IMR-90 (cell line): ENCODE measurements around the gene FBXO4. TPM values are rescaled to one million over a fixed set of nuclear protein-coding genes. Genes with fewer than 3 reads are reported as not detected.

Source experiments
- ATAC-seq: fragments of 200-7000 bp; cut with Tn5 transposase; 2 replicates; pipeline ENCODE4 v1.9.1; 2020; ENCODE audit warnings: low read depth, mild to moderate bottlenecking, moderate library complexity
- BruUV-seq: library from RNA; stranded (reverse); fragments of 400-500 nt; replicated peaks from 2 replicates; lab custom pipeline; 2021; lab: Mats Ljungman, UMichigan
- CTCF ChIA-PET: fragments of 300-600 bp; formaldehyde crosslinking; extraction: SDS; loops from one replicate; lab custom pipeline; 2021; ENCODE audit warnings: antibody characterized with exemption; lab: Yijun Ruan, JAX
- POLR2A ChIA-PET: fragments of 300-600 bp; sonication (Branson Sonifier 250); formaldehyde crosslinking; loops from one replicate; lab custom pipeline; 2022; ENCODE audit warnings: antibody characterized with exemption; ENCODE audit not compliant: unreplicated experiment; lab: Charles Lee
- DNase-seq: peaks from one replicate; pipeline ENCODE4 v3.0.0; 2013
- H2AFZ ChIP-seq: replicated peaks from 2 replicates; pipeline ENCODE3; 2013; ENCODE audit warnings: low read length, mild to moderate bottlenecking; ENCODE audit not compliant: poor library complexity
- H2AK5ac ChIP-seq: 2 replicates; pipeline ENCODE4 v1.6.1; 2013; ENCODE audit warnings: low read depth, low read length, inconsistent platforms
- H2AK9ac ChIP-seq: replicated peaks from 2 replicates; pipeline ENCODE3; 2013; ENCODE audit warnings: mild to moderate bottlenecking, low read depth, low read length, moderate library complexity; ENCODE audit not compliant: poor library complexity
- H2BK120ac ChIP-seq: 2 replicates; pipeline ENCODE4 v1.6.1; 2013; ENCODE audit warnings: low read depth, low read length, inconsistent platforms
- H2BK15ac ChIP-seq: 3 replicates; pipeline ENCODE4 v1.6.1; 2013; ENCODE audit warnings: low read depth, low read length, inconsistent platforms
- H2BK20ac ChIP-seq: 2 replicates; pipeline ENCODE4 v1.6.1; 2013; ENCODE audit warnings: low read depth, mild to moderate bottlenecking, inconsistent platforms, low read length, moderate library complexity
- H2BK5ac ChIP-seq: 2 replicates; pipeline ENCODE4 v1.6.1; 2013; ENCODE audit warnings: mild to moderate bottlenecking, low read depth, low read length, inconsistent platforms; ENCODE audit not compliant: poor library complexity, severe bottlenecking
- H3K14ac ChIP-seq: replicated peaks from 2 replicates; pipeline ENCODE4 v1.6.1; 2013; ENCODE audit warnings: low read depth, low read length, inconsistent platforms
- H3K18ac ChIP-seq: 2 replicates; pipeline ENCODE4 v1.6.1; 2013; ENCODE audit warnings: low read depth, low read length, control low read depth
- H3K23ac ChIP-seq: 2 replicates; pipeline ENCODE4 v1.6.1; 2013; ENCODE audit warnings: low read depth, low read length, inconsistent platforms
- H3K27ac ChIP-seq: 2 replicates; pipeline ENCODE4 v1.5.1; 2013; ENCODE audit warnings: mild to moderate bottlenecking, control low read depth, low read length; ENCODE audit not compliant: insufficient read depth
- H3K27me3 ChIP-seq: 2 replicates; pipeline ENCODE4 v1.6.1; 2013; ENCODE audit warnings: low read length; ENCODE audit not compliant: control insufficient read depth, insufficient read depth
- H3K36me3 ChIP-seq: 2 replicates; pipeline ENCODE4 v1.6.1; 2013; ENCODE audit warnings: low read length, mixed read lengths; ENCODE audit not compliant: control insufficient read depth, insufficient read depth
- H3K4ac ChIP-seq: 2 replicates; pipeline ENCODE4 v1.6.1; 2013; ENCODE audit warnings: low read depth, low read length, inconsistent platforms
- H3K4me1 ChIP-seq: 2 replicates; pipeline ENCODE4 v1.6.1; 2013; ENCODE audit warnings: low read length, mixed read lengths; ENCODE audit not compliant: control insufficient read depth, insufficient read depth
- H3K4me2 ChIP-seq: 2 replicates; pipeline ENCODE4 v1.6.1; 2013; ENCODE audit warnings: low read depth, mild to moderate bottlenecking, control low read depth, low read length, moderate library complexity
- H3K4me3 ChIP-seq: 2 replicates; pipeline ENCODE4 v1.5.1; 2013; ENCODE audit warnings: low read depth, mild to moderate bottlenecking, control low read depth, low read length, moderate library complexity; ENCODE audit not compliant: insufficient read depth
- H3K56ac ChIP-seq: 2 replicates; pipeline ENCODE4 v1.6.1; 2013; ENCODE audit warnings: low read length, inconsistent platforms; ENCODE audit not compliant: insufficient read depth; ENCODE audit errors: extremely low read depth
- H3K79me1 ChIP-seq, 2 experiments: 2 replicates each; pipeline ENCODE4 v1.6.1; 2013; ENCODE audit warnings: low read length in 2 of 2, inconsistent platforms in 1 of 2, low read depth in 1 of 2
- H3K9ac ChIP-seq: 2 replicates; pipeline ENCODE4 v1.6.1; 2013; ENCODE audit warnings: low read depth, low read length, control low read depth
- H3K9me1 ChIP-seq: 2 replicates; pipeline ENCODE4 v1.6.1; 2013; ENCODE audit warnings: low read length, inconsistent platforms; ENCODE audit not compliant: insufficient read depth
- H3K9me3 ChIP-seq: 2 replicates; pipeline ENCODE4 v1.6.1; 2013; ENCODE audit warnings: low read length; ENCODE audit not compliant: control insufficient read depth, insufficient read depth
- H4K20me1 ChIP-seq: 2 replicates; pipeline ENCODE4 v1.6.1; 2013; ENCODE audit warnings: low read length, inconsistent platforms; ENCODE audit not compliant: insufficient read depth
- H4K5ac ChIP-seq: 2 replicates; pipeline ENCODE4 v1.6.1; 2013; ENCODE audit warnings: mild to moderate bottlenecking, low read depth, low read length, control low read depth
- H4K8ac ChIP-seq, 2 experiments: 2 replicates each; pipeline ENCODE4 v1.6.1; 2013; ENCODE audit warnings: low read depth in 2 of 2, low read length in 2 of 2, control low read depth in 1 of 2, inconsistent platforms in 1 of 2
- H4K91ac ChIP-seq: 2 replicates; pipeline ENCODE4 v1.6.1; 2013; ENCODE audit warnings: low read depth, low read length, inconsistent platforms; ENCODE audit not compliant: insufficient read depth
- BHLHE40 ChIP-seq: fragments of 150-350 bp; IDR thresholded peaks from 2 replicates; pipeline ENCODE4 v1.6.1; 2016; ENCODE audit warnings: mild to moderate bottlenecking, low read depth, low read length
- CHD1 ChIP-seq: IDR thresholded peaks from 2 replicates; pipeline ENCODE4 v1.6.1; 2012; ENCODE audit warnings: low read depth, low read length, improper control_type of control experiment
- FOS ChIP-seq: fragments of 150-350 bp; IDR thresholded peaks from 2 replicates; pipeline ENCODE4 v1.6.1; 2016; ENCODE audit warnings: low read depth, low read length
- MXI1 ChIP-seq: IDR thresholded peaks from 2 replicates; pipeline ENCODE4 v1.6.1; 2012; ENCODE audit warnings: low read depth, mild to moderate bottlenecking, low read length, moderate library complexity, borderline replicate concordance
- POLR2A ChIP-seq: IDR thresholded peaks from 2 replicates; pipeline ENCODE4 v1.6.1; 2012; ENCODE audit warnings: mild to moderate bottlenecking, low read depth, low read length
- RAD21 ChIP-seq: IDR thresholded peaks from 2 replicates; pipeline ENCODE4 v1.6.1; 2012; ENCODE audit warnings: low read length, improper control_type of control experiment
- RFX5 ChIP-seq: IDR thresholded peaks from 2 replicates; pipeline ENCODE4 v1.8.0; 2012; ENCODE audit warnings: low read depth, mild to moderate bottlenecking, low read length, moderate library complexity
- SMC3 ChIP-seq: fragments of 150-350 bp; IDR thresholded peaks from 2 replicates; pipeline ENCODE4 v1.6.1; 2016; ENCODE audit warnings: low read depth, mild to moderate bottlenecking, antibody characterized with exemption, low read length, moderate library complexity
- WGBS, 2 experiments: methylation state at CpG; one replicate each; pipeline versions ENCODE4 v1.1.5 to v1.1.7; 2013; ENCODE audit warnings: missing lambda C conversion rate in 2 of 2; ENCODE audit not compliant: insufficient read length in 1 of 2; ENCODE audit errors: extremely low coverage in 2 of 2; 5-methylcytosine and 5-hydroxymethylcytosine counted together
- dilution Hi-C: fragments of 300-500 bp; cut with HindIII; formaldehyde crosslinking; loops from one replicate; pipeline ENCODE4 v1.14.3; 2018; ENCODE audit warnings: low sequenced_read_pairs; ENCODE audit not compliant: unreplicated experiment
- in situ Hi-C: fragments of 300-500 bp; cut with MboI; formaldehyde crosslinking; loops from 3 replicates; pipeline ENCODE4 v1.14.3; 2019; ENCODE audit warnings: low sequenced_read_pairs, inconsistent platforms, mixed read lengths
- intact Hi-C: fragments of 100-400 bp; cut with micrococcal nuclease; formaldehyde crosslinking; loops from 2 replicates; pipeline ENCODE4 v1.10.0; 2022
- polyA plus RNA-seq, 3 experiments: library from polyadenylated mRNA; depleted of rRNA; stranded (reverse); fragments of >200 nt; gene quantifications; 2 replicates each; pipeline ENCODE4 v1.2.3, GENCODE V29; 2012; ENCODE audit warnings: low replicate concordance in 1 of 3
- total RNA-seq: library from RNA; depleted of rRNA; stranded (reverse); fragments of >200 nt; gene quantifications from 2 replicates; pipeline ENCODE4 v1.2.3, GENCODE V29; 2012
- TF ChIP-seq, protein P1 (sequence below): fragments of 150-350 bp; IDR thresholded peaks from 2 replicates; pipeline ENCODE4 v1.6.1; 2017; ENCODE audit warnings: mild to moderate bottlenecking, antibody characterized with exemption, low read length, low read depth
- TF ChIP-seq, protein P2 (sequence below): conservative IDR thresholded peaks from 2 replicates; pipeline ENCODE4 v1.5.1; 2012; ENCODE audit warnings: mild to moderate bottlenecking, low read depth, low read length, improper control_type of control experiment

FBXO4 gene
- total and polyA plus RNA-seq, 2 of the 4 experiments (the other 2 are of a cell fraction), result 3.5 to 4.1 TPM

DNA sequence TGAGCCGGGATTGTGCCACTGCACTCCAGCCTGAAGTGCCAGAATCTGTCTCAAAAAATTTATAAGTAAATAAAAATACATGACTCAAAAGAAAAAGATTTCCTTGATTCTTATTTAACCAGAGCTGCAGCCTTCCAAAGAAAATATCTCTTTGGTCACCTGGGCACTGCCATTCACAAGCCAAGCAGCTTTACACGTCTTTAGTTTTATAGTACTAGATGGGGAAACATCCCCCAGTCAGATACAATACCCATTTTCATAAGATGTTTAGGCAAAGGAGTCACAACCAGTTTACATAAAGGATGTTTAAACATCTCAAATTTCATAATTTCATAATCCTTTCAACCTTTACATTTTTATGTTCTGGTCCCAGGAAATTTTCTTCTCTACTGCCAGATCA lies 41.1 kb upstream of the FBXO4 start:
- intact Hi-C loops, result no loop called here

More for the DNA sequence above, 41.1 kb upstream of the FBXO4 start:
- no peaks in the 10 kb centered on the region for H3K36me3 ChIP-seq
- H3K27ac ChIP-seq, result no peak overlapping the region
- H3K9me1 ChIP-seq, result no peaks in the 10 kb centered on the region
- no peak overlapping the region for H3K14ac ChIP-seq
- H2BK5ac ChIP-seq, result no peak overlapping the region
- WGBS, 2 experiments, result no CpG with 5 or more reads among the region's 2 CpGs
- H3K4me1 ChIP-seq, result no peaks in the 10 kb centered on the region
- no peaks in the 10 kb centered on the region for H3K79me1 ChIP-seq
- H4K91ac ChIP-seq, result no peak overlapping the region
- no peak overlapping the region for H2AFZ ChIP-seq
- CTCF ChIA-PET, result no interaction called here
- DNase-seq (no peak), ATAC-seq (no peak; the same call in 1 of the 2 replicates)
- H2AK9ac ChIP-seq, result no peak overlapping the region
- H3K18ac ChIP-seq, result no peak overlapping the region
- H3K4ac ChIP-seq, result no peak overlapping the region
- no peak overlapping the region for H2BK15ac ChIP-seq
- H4K8ac ChIP-seq, result no peak overlapping the region
- H3K9me3 ChIP-seq, result no peaks in the 10 kb centered on the region
- H2BK120ac ChIP-seq, result no peak overlapping the region
- H3K9ac ChIP-seq, result no peak overlapping the region
- dilution Hi-C loops, result no loop called here
- H2AK5ac ChIP-seq, result no peak overlapping the region
- H4K5ac ChIP-seq, result no peak overlapping the region
- TF ChIP-seq SMC3, result no peak
- TF ChIP-seq, protein P1, sequence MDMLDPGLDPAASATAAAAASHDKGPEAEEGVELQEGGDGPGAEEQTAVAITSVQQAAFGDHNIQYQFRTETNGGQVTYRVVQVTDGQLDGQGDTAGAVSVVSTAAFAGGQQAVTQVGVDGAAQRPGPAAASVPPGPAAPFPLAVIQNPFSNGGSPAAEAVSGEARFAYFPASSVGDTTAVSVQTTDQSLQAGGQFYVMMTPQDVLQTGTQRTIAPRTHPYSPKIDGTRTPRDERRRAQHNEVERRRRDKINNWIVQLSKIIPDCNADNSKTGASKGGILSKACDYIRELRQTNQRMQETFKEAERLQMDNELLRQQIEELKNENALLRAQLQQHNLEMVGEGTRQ, result no peak
- no peak for TF ChIP-seq FOS
- TF ChIP-seq POLR2A, result no peak
- TF ChIP-seq, protein P2, sequence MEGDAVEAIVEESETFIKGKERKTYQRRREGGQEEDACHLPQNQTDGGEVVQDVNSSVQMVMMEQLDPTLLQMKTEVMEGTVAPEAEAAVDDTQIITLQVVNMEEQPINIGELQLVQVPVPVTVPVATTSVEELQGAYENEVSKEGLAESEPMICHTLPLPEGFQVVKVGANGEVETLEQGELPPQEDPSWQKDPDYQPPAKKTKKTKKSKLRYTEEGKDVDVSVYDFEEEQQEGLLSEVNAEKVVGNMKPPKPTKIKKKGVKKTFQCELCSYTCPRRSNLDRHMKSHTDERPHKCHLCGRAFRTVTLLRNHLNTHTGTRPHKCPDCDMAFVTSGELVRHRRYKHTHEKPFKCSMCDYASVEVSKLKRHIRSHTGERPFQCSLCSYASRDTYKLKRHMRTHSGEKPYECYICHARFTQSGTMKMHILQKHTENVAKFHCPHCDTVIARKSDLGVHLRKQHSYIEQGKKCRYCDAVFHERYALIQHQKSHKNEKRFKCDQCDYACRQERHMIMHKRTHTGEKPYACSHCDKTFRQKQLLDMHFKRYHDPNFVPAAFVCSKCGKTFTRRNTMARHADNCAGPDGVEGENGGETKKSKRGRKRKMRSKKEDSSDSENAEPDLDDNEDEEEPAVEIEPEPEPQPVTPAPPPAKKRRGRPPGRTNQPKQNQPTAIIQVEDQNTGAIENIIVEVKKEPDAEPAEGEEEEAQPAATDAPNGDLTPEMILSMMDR, result no peak
- no peak for TF ChIP-seq RAD21
- TF ChIP-seq BHLHE40, result no peak
- TF ChIP-seq RFX5, result no peak
- TF ChIP-seq MXI1, result no peak
- TF ChIP-seq CHD1, result no peak
- POLR2A ChIA-PET, result no interaction called here
- H3K4me3 ChIP-seq, result no peak overlapping the region
- no peak overlapping the region for H3K4me2 ChIP-seq
- no peaks in the 10 kb centered on the region for H4K20me1 ChIP-seq
- no peak overlapping the region for H3K23ac ChIP-seq
- no peak overlapping the region for H3K56ac ChIP-seq
- peaks cover 2% of the 10 kb centered on the region for H3K27me3 ChIP-seq
- no TSS peak for BruUV-seq
- no peak overlapping the region for H2BK20ac ChIP-seq
- in situ Hi-C loops, result no loop called here
